ENCODE measurements around the gene RGCC. TPM values are rescaled to one million over a fixed set of nuclear protein-coding genes. Genes with fewer than 3 reads are reported as not detected.
"Not testable (repeated sequence)": the region's sequence is repeated elsewhere in the genome, so short reads cannot be mapped to it uniquely, and the experiment has no call there.

Gene RGCC
- total RNA-seq, 1 experiment from 2014 or later = 3.1 TPM

GRCh38 chr13:41423259-41423658 lies 34.1 kb upstream of the RGCC start:
- H3K27me3 ChIP-seq (replicated peaks); H3K4me1 ChIP-seq (replicated peaks); DNase-seq (ENCODE audit: low read depth in 1 of 2, low spot score in 2 of 2); H3K9me3 ChIP-seq (replicated peaks); H3K36me3 ChIP-seq; H3K4me3 ChIP-seq; H3K27ac ChIP-seq: not testable (repeated sequence)

- DNase-seq (ENCODE audit: low read depth in 1 of 2, low spot score in 2 of 2); H3K27me3 ChIP-seq (replicated peaks); H3K4me1 ChIP-seq (replicated peaks); H3K27ac ChIP-seq; H3K4me3 ChIP-seq; H3K9me3 ChIP-seq (replicated peaks); H3K36me3 ChIP-seq: not testable (repeated sequence)
Observed at GRCh38 chr13:41424675-41425074, 32.7 kb upstream of the RGCC start.

GRCh38 chr13:41426047-41426446 lies 31.3 kb upstream of the RGCC start:
- no peaks in the 10 kb centered on the region for H3K27me3 ChIP-seq (replicated peaks)

GRCh38 chr13:41427666-41428065 lies 29.7 kb upstream of the RGCC start:
- Histone ChIP-seq H3K9me3 (replicated peaks) (no peaks in the 10 kb centered on the region), H3K36me3 (no peaks in the 10 kb centered on the region), H3K4me3 (no peak overlapping the region), H3K4me1 (replicated peaks) (no peaks in the 10 kb centered on the region), H3K27ac (no peak overlapping the region), H3K27me3 (replicated peaks) (no peaks in the 10 kb centered on the region)
- no peak for DNase-seq (ENCODE audit: low read depth in 1 of 2, low spot score in 2 of 2)

More at GRCh38 chr13:41426047-41426446, 31.3 kb upstream of the RGCC start:
- Histone ChIP-seq H3K9me3 (replicated peaks) (no peaks in the 10 kb centered on the region), H3K27ac (no peak overlapping the region), H3K4me1 (replicated peaks) (no peaks in the 10 kb centered on the region), H3K4me3 (no peak overlapping the region), H3K36me3 (no peaks in the 10 kb centered on the region)
- DNase-seq (ENCODE audit: low read depth in 1 of 2, low spot score in 2 of 2) = no peak

GRCh38 chr13:41428155-41428554 lies 29.2 kb upstream of the RGCC start:
- no peaks in the 10 kb centered on the region for H3K4me1 ChIP-seq (replicated peaks)
- no peaks in the 10 kb centered on the region for H3K36me3 ChIP-seq
- no peak for DNase-seq (ENCODE audit: low read depth in 1 of 2, low spot score in 2 of 2)
- H3K27ac ChIP-seq = no peak overlapping the region
- H3K27me3 ChIP-seq (replicated peaks) = no peaks in the 10 kb centered on the region
- no peak overlapping the region for H3K4me3 ChIP-seq
- H3K9me3 ChIP-seq (replicated peaks) = no peaks in the 10 kb centered on the region

GRCh38 chr13:41434030-41434429 lies 23.3 kb upstream of the RGCC start:
- not testable (repeated sequence) for H3K27ac ChIP-seq; H3K4me3 ChIP-seq; H3K9me3 ChIP-seq (replicated peaks); H3K36me3 ChIP-seq; H3K27me3 ChIP-seq (replicated peaks); H3K4me1 ChIP-seq (replicated peaks); DNase-seq (ENCODE audit: low read depth in 1 of 2, low spot score in 2 of 2)

GRCh38 chr13:41434831-41435520 lies 22.4 kb upstream of the RGCC start:
- Histone ChIP-seq H3K36me3 (no peaks in the 10 kb centered on the region), H3K27ac (no peak overlapping the region), H3K9me3 (replicated peaks) (no peaks in the 10 kb centered on the region), H3K27me3 (replicated peaks) (no peaks in the 10 kb centered on the region), H3K4me1 (replicated peaks) (no peaks in the 10 kb centered on the region), H3K4me3 (no peak overlapping the region)
- DNase-seq (ENCODE audit: low read depth in 1 of 2, low spot score in 2 of 2) = no peak

- Histone ChIP-seq H3K4me1 (replicated peaks) (no peaks in the 10 kb centered on the region), H3K36me3 (no peaks in the 10 kb centered on the region), H3K27me3 (replicated peaks) (no peaks in the 10 kb centered on the region), H3K4me3 (no peak overlapping the region), H3K27ac (no peak overlapping the region), H3K9me3 (replicated peaks) (no peaks in the 10 kb centered on the region)
- DNase-seq (ENCODE audit: low read depth in 1 of 2, low spot score in 2 of 2) = no peak
Observed at GRCh38 chr13:41443969-41444368, 13.4 kb upstream of the RGCC start.

- Histone ChIP-seq H3K27ac (no peak overlapping the region), H3K36me3 (no peaks in the 10 kb centered on the region), H3K4me3 (no peak overlapping the region), H3K27me3 (replicated peaks) (no peaks in the 10 kb centered on the region), H3K9me3 (replicated peaks) (no peaks in the 10 kb centered on the region), H3K4me1 (replicated peaks) (peaks cover 8% of the 10 kb centered on the region)
- no peak for DNase-seq (ENCODE audit: low read depth in 1 of 2, low spot score in 2 of 2)
Observed at GRCh38 chr13:41452462-41452861, 4.9 kb upstream of the RGCC start.

- Histone ChIP-seq H3K27ac (no peak overlapping the region), H3K27me3 (replicated peaks) (no peaks in the 10 kb centered on the region), H3K9me3 (replicated peaks) (no peaks in the 10 kb centered on the region), H3K4me3 (no peak overlapping the region), H3K36me3 (no peaks in the 10 kb centered on the region), H3K4me1 (replicated peaks) (peaks cover 15% of the 10 kb centered on the region)
- DNase-seq (ENCODE audit: low read depth in 1 of 2, low spot score in 2 of 2) = no peak
Observed at GRCh38 chr13:41453620-41454019, 3.7 kb upstream of the RGCC start.

- H3K27me3 ChIP-seq (replicated peaks) = no peaks in the 10 kb centered on the region
- no peak overlapping the region for H3K4me3 ChIP-seq
- no peaks in the 10 kb centered on the region for H3K36me3 ChIP-seq
- H3K9me3 ChIP-seq (replicated peaks) = no peaks in the 10 kb centered on the region
- H3K27ac ChIP-seq = no peak overlapping the region
- peaks cover 15% of the 10 kb centered on the region for H3K4me1 ChIP-seq (replicated peaks)
- no peak for DNase-seq (ENCODE audit: low read depth in 1 of 2, low spot score in 2 of 2)
Observed at GRCh38 chr13:41454170-41454569, 3.2 kb upstream of the RGCC start.

- peaks cover 15% of the 10 kb centered on the region for H3K4me1 ChIP-seq (replicated peaks)
- H3K27ac ChIP-seq = no peak overlapping the region
- H3K9me3 ChIP-seq (replicated peaks) = no peaks in the 10 kb centered on the region
- H3K27me3 ChIP-seq (replicated peaks) = no peaks in the 10 kb centered on the region
- H3K4me3 ChIP-seq = no peak overlapping the region
- DNase-seq (ENCODE audit: low read depth in 1 of 2, low spot score in 2 of 2) = no peak
- no peaks in the 10 kb centered on the region for H3K36me3 ChIP-seq
Observed at GRCh38 chr13:41455725-41456419, 1.5 kb upstream of the RGCC start.

- H3K4me1 ChIP-seq (replicated peaks) = peaks cover 15% of the 10 kb centered on the region
- H3K27me3 ChIP-seq (replicated peaks) = no peaks in the 10 kb centered on the region
- no peak for DNase-seq (ENCODE audit: low read depth in 1 of 2, low spot score in 2 of 2)
- H3K9me3 ChIP-seq (replicated peaks) = no peaks in the 10 kb centered on the region
- no peaks in the 10 kb centered on the region for H3K36me3 ChIP-seq
- H3K27ac ChIP-seq = no peak overlapping the region
- H3K4me3 ChIP-seq = peak overlapping the region; percentile 46
Observed at GRCh38 chr13:41457589-41458186, 338 bp downstream of the RGCC start.

- no peaks in the 10 kb centered on the region for H3K27me3 ChIP-seq (replicated peaks)
- no peak overlapping the region for H3K27ac ChIP-seq
- H3K9me3 ChIP-seq (replicated peaks) = no peaks in the 10 kb centered on the region
- H3K36me3 ChIP-seq = no peaks in the 10 kb centered on the region
- peaks cover 15% of the 10 kb centered on the region for H3K4me1 ChIP-seq (replicated peaks)
- peak overlapping the region; percentile 46 for H3K4me3 ChIP-seq
- no peak for DNase-seq (ENCODE audit: low read depth in 1 of 2, low spot score in 2 of 2)
Observed at GRCh38 chr13:41458187-41458760, 924 bp downstream of the RGCC start.
